Subcutaneous abdominal adipose tissue (tissue), 5 donors: ENCODE data around the gene DSP.

Experiments
- H3K27ac ChIP-seq: one replicate; pipeline ENCODE4 v1.7.0; 2013; ENCODE audit warnings: low read depth, mild to moderate bottlenecking, inconsistent platforms, low read length, moderate library complexity
- H3K27me3 ChIP-seq, 5 donors: one replicate each; pipeline ENCODE4 v1.7.0; 2013; ENCODE audit warnings: low read length in 5 of 5, inconsistent platforms in 1 of 5; ENCODE audit not compliant: control insufficient read depth in 5 of 5, insufficient read depth in 4 of 5
- H3K36me3 ChIP-seq, 5 donors: one replicate each; pipeline ENCODE4 v1.7.0; 2013; ENCODE audit warnings: low read length in 5 of 5; ENCODE audit not compliant: control insufficient read depth in 5 of 5, insufficient read depth in 5 of 5
- H3K4me1 ChIP-seq, 5 donors: one replicate each; pipeline ENCODE4 v1.7.0; 2013; ENCODE audit warnings: low read length in 5 of 5, mild to moderate bottlenecking in 3 of 5, moderate library complexity in 1 of 5; ENCODE audit not compliant: control insufficient read depth in 5 of 5, insufficient read depth in 5 of 5
- H3K4me3 ChIP-seq, 5 donors: one replicate each; pipeline ENCODE4 v1.7.0; 2013; ENCODE audit warnings: low read length in 5 of 5, low read depth in 1 of 5
- H3K9ac ChIP-seq, 5 donors: one replicate each; pipeline ENCODE4 v1.7.0; 2013; ENCODE audit warnings: low read length in 5 of 5, mild to moderate bottlenecking in 4 of 5, moderate library complexity in 3 of 5
- H3K9me3 ChIP-seq, 5 donors: one replicate each; pipeline ENCODE4 v1.7.0; 2013; ENCODE audit warnings: low read length in 5 of 5; ENCODE audit not compliant: control insufficient read depth in 5 of 5
- donor health status: healthy.
- donor health status: healthy.
- donor health status: healthy.
- donor health status: healthy.
- donor health status: healthy.

DSP gene

DNA sequence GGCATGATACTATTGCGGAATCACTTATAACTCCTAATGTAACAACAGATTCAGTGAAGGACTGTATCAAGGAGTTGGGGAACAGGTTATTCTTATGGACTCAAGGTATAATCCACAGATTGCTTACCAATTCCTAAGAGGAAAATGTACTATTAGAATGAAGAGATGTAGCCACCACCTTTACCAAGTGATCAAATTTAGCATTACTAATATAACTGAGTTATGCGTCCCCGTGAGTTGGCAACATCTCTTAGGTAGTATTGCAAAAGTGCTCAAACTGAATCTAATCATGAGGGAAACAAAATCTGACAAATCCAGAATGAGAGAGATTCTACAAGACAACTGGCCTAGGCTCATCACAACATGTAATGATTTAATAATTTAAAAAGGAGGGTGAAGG is 47.8 kb downstream of the DSP start:
- H3K36me3 ChIP-seq = peaks cover under 1 to 7% (median 5%) of the 10 kb centered on the region in 5 donors
- H3K4me1 ChIP-seq = peaks cover 0 to 30% (median 26%) of the 10 kb centered on the region in 5 donors
- H3K9ac ChIP-seq = peak overlapping the region in 2 of 5 donors; percentile 77 to 81
- H3K27ac ChIP-seq = peak overlapping the region; percentile 73
- no peak overlapping the region for H3K4me3 ChIP-seq
- no peaks in the 10 kb centered on the region for H3K9me3 ChIP-seq
- H3K27me3 ChIP-seq = no peaks in the 10 kb centered on the region

DNA sequence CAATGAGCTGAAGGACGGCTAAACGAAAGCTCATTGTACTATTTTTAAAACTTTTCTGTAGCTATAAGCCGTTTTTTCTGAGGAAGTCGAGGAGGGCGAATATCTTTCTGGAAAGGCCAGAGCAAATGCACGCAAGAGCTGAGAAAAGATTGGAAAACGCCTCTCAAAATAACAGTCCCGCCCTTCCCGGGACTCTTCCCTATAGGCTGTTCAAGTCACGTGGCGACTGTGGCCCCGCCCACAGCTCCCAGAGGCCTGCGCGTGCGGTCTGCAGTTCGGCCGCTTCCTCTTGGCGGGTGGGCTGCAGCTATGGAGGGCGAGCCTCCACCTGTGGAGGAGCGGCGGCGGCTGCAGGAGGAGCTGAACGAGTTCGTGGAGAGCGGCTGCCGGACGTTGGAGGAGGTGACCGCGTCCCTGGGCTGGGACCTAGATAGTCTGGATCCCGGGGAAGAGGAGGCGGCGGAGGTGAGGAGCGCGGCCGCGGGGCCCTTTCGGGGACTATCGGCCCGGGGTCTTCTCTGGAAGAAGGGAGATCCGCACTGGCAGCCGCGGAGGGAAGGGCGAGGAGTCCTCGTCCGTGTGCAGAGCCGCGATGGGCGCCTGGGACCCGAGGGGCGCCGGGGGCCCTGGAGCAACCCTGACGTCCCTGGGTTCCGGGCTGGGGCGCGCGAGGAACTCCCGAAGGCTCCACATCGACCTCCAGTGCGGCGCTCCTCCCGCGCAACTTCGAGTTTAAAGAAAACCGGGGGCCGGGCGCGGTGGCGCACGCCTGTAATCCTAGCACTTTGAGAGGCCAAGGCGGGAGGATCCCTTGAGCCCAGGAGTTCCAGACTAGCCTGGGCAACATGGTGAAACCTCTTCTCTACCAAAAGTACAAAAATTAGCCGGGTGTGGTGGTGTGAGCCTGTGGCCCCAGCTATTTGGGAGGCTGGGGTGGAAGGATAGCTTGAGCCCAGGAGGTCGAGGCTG is 48.8 kb downstream of the DSP start, which contains the start of gene SNRNP48:
Gene SNRNP48, plus strand, starts transcription at position 250 of the 969 bp plus-strand sequence. Its CDS starts 60 bp downstream, at position 310.
- Histone ChIP-seq H3K36me3 (peaks cover 10 to 17% (median 14%) of the 10 kb centered on the region in 5 donors), H3K27ac (peak within 1 kb of the TSS; percentile 73), H3K4me1 (peaks cover 0 to 30% (median 26%) of the 10 kb centered on the region in 5 donors)

DNA sequence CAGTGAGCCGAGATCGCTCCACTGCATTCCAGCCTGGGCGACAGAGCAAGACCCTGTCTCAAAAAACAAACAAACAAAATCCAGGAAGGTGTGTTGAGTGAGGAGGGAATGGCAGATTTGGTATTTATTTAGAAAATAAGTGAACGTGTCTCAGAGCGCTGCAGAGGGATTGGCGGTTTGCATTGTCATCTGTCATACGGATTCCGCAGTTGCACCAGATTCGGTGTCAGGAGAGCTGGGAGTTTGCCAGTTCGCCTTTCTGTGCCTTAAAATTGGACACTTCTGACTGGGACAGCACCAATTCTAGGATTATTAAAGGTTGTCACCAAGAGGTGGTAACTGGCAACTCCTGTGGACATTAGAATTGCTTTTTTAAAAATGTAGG is 49.4 kb downstream of the DSP start:
- Histone ChIP-seq H3K27me3 (no peaks in the 10 kb centered on the region), H3K36me3 (peaks cover 15 to 22% (median 20%) of the 10 kb centered on the region in 5 donors), H3K4me3 (peak overlapping the region; percentile 75 to 96 (median 87)), H3K4me1 (peaks cover 0 to 30% (median 26%) of the 10 kb centered on the region in 5 donors), H3K9ac (peak overlapping the region; percentile 49 to 92 (median 72)), H3K27ac (peak overlapping the region; percentile 73), H3K9me3 (no peaks in the 10 kb centered on the region)

More for the DNA sequence above, 48.8 kb downstream of the DSP start, which contains the start of gene SNRNP48:
- peak within 1 kb of the TSS; percentile 75 to 96 (median 87) for H3K4me3 ChIP-seq
- H3K9ac ChIP-seq = peak within 1 kb of the TSS; percentile 72 to 92 (median 81)
- H3K9me3 ChIP-seq = no peaks in the 10 kb centered on the region
- no peaks in the 10 kb centered on the region for H3K27me3 ChIP-seq

DNA sequence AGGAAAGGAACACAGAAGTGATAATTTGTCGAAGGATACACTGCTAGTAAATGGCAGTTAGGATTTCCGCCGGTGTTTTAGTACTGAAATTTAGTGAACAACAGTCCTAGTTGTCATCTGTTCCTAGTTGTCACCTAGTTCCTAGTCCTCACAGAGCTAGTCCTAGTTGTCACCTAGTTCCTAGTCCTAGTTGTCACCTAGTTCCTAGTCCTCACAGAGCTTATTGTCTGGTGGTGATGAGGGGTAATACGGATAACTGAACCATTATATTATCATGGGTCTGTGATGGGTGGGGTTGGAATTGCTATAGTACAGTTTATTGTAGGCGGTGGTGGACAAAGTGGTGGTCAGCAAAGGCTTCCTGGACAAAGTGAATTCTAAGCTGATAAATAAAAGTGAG is 50.3 kb downstream of the DSP start:
- Histone ChIP-seq H3K9me3 (no peaks in the 10 kb centered on the region), H3K9ac (peak overlapping the region in 1 of 5 donors; percentile 71), H3K27me3 (no peaks in the 10 kb centered on the region), H3K4me3 (no peak overlapping the region), H3K27ac (no peak overlapping the region), H3K4me1 (peaks cover 0 to 30% (median 26%) of the 10 kb centered on the region in 5 donors), H3K36me3 (peaks cover 20 to 29% (median 27%) of the 10 kb centered on the region in 5 donors)

DNA sequence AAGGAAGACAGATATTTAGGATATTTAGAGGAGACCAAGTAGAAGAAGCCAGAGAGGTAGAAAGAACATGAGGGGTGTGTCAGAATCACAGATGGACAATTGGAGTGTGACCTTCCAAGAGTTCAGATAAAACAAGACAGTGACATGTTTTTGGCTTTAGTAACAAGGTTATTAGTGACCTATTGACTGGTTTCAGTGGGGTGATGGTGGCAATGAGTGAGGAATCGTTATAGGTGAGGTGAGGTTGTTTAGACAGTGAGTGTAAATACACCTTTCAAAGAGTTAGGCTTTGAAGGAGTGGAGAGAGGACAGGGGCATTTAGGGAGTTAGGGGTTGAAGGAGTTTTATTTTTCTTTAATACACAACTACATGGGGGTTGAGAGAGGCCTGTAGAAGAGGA is 51.8 kb downstream of the DSP start:
- H3K4me1 ChIP-seq = peaks cover 0 to 30% (median 26%) of the 10 kb centered on the region in 5 donors
- H3K27ac ChIP-seq = no peak overlapping the region
- H3K4me3 ChIP-seq = no peak overlapping the region
- no peaks in the 10 kb centered on the region for H3K9me3 ChIP-seq
- no peak overlapping the region for H3K9ac ChIP-seq
- H3K36me3 ChIP-seq = peaks cover 20 to 37% (median 36%) of the 10 kb centered on the region in 5 donors
- no peaks in the 10 kb centered on the region for H3K27me3 ChIP-seq

DNA sequence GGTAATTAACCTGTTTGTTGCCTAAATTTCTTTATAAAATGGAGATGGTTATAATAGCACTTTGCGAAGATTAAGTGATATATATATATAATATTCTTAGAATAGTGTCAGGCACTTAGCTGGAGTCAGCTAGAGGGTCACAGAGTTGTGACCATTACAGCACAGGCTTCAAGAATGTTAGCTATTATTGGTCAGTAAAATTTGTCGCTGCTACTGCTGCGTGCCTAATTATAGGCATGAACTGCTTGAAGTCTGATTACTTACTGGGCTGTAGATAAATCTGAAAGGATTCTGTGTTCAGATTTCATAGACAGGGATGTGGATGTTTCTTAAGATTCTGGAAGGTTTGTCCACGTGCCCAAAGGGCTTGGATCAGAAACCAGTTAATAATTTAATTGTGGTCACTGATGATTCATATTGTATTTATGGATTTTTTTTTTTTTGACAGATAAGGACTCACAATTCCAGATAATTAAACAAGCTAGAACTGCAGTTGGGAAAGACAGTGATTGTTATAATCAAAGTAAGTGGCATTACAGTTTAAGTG is 53.2 kb downstream of the DSP start:
- no peak overlapping the region for H3K27ac ChIP-seq
- no peak overlapping the region for H3K9ac ChIP-seq
- peaks cover 0 to 23% (median 20%) of the 10 kb centered on the region in 5 donors for H3K4me1 ChIP-seq
- peaks cover 20 to 44% (median 37%) of the 10 kb centered on the region in 5 donors for H3K36me3 ChIP-seq
- no peak overlapping the region for H3K4me3 ChIP-seq
- H3K27me3 ChIP-seq = no peaks in the 10 kb centered on the region
- no peaks in the 10 kb centered on the region for H3K9me3 ChIP-seq

DNA sequence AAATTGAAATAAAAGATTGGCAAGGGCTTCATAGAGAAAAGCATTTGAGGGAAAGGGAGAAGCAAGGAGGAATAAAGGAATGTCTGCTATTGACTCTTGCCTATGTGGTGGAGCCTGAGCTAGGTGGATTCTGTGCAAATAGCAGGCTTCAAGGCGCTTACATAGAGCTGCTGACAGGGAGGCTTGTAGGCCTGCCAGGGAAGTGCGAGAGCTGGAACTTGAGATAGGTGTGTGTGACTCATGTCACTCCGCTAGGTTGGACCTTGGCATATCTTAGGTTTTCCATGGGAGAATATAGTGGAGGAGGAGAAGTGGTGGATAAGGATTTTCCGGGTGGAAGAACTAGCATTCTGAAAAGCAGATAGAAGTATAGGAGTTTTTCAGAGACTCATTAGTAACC is 62.5 kb downstream of the DSP start:
- no peak overlapping the region for H3K4me3 ChIP-seq
- no peak overlapping the region for H3K27ac ChIP-seq
- H3K4me1 ChIP-seq = no peaks in the 10 kb centered on the region
- H3K9ac ChIP-seq = peak overlapping the region in 1 of 5 donors; percentile 22
- H3K9me3 ChIP-seq = no peaks in the 10 kb centered on the region
- no peaks in the 10 kb centered on the region for H3K27me3 ChIP-seq
- H3K36me3 ChIP-seq = peaks cover 69 to 74% (median 70%) of the 10 kb centered on the region in 5 donors

DNA sequence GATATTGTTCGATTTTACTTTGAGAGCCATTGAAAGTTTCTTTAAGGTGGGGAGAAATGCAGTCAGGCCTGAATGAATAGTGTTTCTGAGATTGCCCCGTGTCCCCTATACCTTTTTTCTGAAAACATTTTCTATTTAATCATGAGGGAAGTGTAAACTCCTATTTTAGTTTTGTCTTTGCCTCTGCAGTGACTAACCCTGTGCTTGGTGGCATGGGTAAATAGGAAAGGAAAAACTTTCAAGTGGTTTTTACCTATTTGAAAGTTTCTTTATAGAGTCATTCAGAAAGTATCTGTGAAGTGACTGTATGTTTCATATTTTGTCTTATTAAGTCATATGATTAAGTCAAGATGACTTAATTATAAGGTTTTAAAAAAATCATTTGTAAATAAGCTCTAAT is 63.0 kb downstream of the DSP start:
- no peak overlapping the region for H3K27ac ChIP-seq
- peaks cover 70 to 79% (median 74%) of the 10 kb centered on the region in 5 donors for H3K36me3 ChIP-seq
- H3K4me1 ChIP-seq = no peaks in the 10 kb centered on the region
- no peaks in the 10 kb centered on the region for H3K9me3 ChIP-seq
- H3K4me3 ChIP-seq = no peak overlapping the region
- no peaks in the 10 kb centered on the region for H3K27me3 ChIP-seq
- peak overlapping the region in 1 of 5 donors; percentile 22 for H3K9ac ChIP-seq

DNA sequence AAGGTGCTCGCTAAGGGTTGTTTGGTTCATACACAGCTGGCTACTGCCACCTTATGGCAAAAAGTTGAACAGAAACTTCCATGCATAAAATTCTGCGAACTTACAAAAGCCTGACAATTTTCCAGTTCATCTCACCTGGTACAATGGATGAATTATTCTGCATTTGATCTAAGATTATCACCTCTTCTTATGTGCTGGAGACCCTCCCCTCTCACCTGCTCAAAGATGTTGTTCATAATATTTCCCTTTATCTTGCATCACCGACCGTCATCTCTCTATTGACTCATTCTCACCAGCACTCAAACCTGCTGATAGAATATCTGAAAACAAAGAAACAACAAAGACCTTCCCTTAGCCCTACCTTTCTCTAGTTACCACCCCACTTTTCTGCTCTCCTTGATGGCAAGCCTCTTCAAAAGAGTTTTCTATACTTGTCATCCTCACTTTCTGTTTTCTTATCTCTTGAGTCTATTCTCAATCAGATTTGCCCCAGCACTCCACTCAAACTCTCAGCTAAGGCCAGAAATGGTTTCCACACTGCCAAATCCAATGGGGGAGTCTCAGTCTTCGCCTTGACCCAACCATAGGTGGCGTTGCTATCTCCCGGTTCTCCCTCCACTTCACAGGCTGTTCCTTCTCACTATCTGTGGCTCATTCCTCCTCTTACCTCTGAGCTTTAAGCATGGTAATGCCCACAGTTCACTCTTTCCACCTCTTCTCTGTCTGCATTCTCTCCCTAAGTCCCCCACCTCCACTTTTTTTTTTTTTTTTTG is 74.3 kb downstream of the DSP start:
- Histone ChIP-seq H3K9me3 (no peaks in the 10 kb centered on the region), H3K27ac (no peak overlapping the region), H3K4me1 (peaks cover 0 to 17% (median 12%) of the 10 kb centered on the region in 5 donors), H3K4me3 (no peak overlapping the region), H3K36me3 (peaks cover 0 to 29% (median 15%) of the 10 kb centered on the region in 5 donors), H3K9ac (no peak overlapping the region), H3K27me3 (peaks cover 0 to 4% (median 0%) of the 10 kb centered on the region in 5 donors)
